Naive thymus-derived CD4-positive, alpha-beta T cell (primary cell): Measurements from ENCODE around the gene WWTR1. TPM values are rescaled to one million over a fixed set of nuclear protein-coding genes. Genes with fewer than 3 reads are reported as not detected.

Experiments
- ATAC-seq: fragments of 150-1000 bp; cut with Tn5 transposase; 2 replicates; pipeline ENCODE4 v1.10.0; 2021; ENCODE audit warnings: mild to moderate bottlenecking, moderate library complexity
- CTCF ChIA-PET: fragments of 350-600 bp; sonication (Branson Sonifier 250); formaldehyde crosslinking; loops from one replicate; lab custom pipeline; 2021; ENCODE audit warnings: antibody characterized with exemption; lab: Charles Lee
- POLR2A ChIA-PET: fragments of 350-600 bp; sonication (Branson Sonifier 250); formaldehyde crosslinking; loops from one replicate; lab custom pipeline; 2021; ENCODE audit warnings: antibody characterized with exemption, inconsistent platforms; lab: Charles Lee
- DNase-seq, 9 donors: peaks; one replicate each; pipeline versions ENCODE4 v3.0.0 to v3.0.0-alpha.2; 2020 to 2022; ENCODE audit warnings: mixed read lengths in 1 of 9
- H3K27ac ChIP-seq: one replicate; pipeline ENCODE4 v1.7.0; 2013; ENCODE audit warnings: mild to moderate bottlenecking, low read depth, low read length, moderate library complexity
- H3K27me3 ChIP-seq, 2 donors: one replicate each; pipeline ENCODE4 v1.7.0; 2013; ENCODE audit warnings: low read length in 2 of 2, mild to moderate bottlenecking in 2 of 2, moderate library complexity in 2 of 2; ENCODE audit not compliant: control insufficient read depth in 2 of 2, insufficient read depth in 2 of 2
- H3K36me3 ChIP-seq, 3 experiments: 1 replicate in 2 of 3; 2 replicates in 1 of 3; pipeline ENCODE4 v1.7.0; 2013; ENCODE audit warnings: low read length in 3 of 3, mild to moderate bottlenecking in 3 of 3, moderate library complexity in 1 of 3; ENCODE audit not compliant: insufficient read depth in 3 of 3, control insufficient read depth in 2 of 3
- H3K4me1 ChIP-seq, 2 donors: one replicate each; pipeline ENCODE4 v1.7.0; 2013; ENCODE audit warnings: low read length in 2 of 2, mild to moderate bottlenecking in 2 of 2, moderate library complexity in 1 of 2; ENCODE audit not compliant: control insufficient read depth in 2 of 2, insufficient read depth in 2 of 2
- H3K4me3 ChIP-seq: 2 replicates; pipeline ENCODE4 v1.7.0; 2013; ENCODE audit warnings: mild to moderate bottlenecking, low read length
- H3K9me3 ChIP-seq, 3 experiments: 1 replicate in 2 of 3; 2 replicates in 1 of 3; pipeline ENCODE4 v1.7.0; 2013; ENCODE audit warnings: low read length in 3 of 3; ENCODE audit not compliant: control insufficient read depth in 2 of 3
- H3K27ac Mint-ChIP-seq, 9 donors: one replicate each; pipeline ENCODE4 v1.8.0; 2020 to 2022; ENCODE audit warnings: mixed read lengths in 9 of 9, mild to moderate bottlenecking in 8 of 9, moderate library complexity in 5 of 9, inconsistent platforms in 2 of 9
- H3K27me3 Mint-ChIP-seq, 5 donors: one replicate each; pipeline ENCODE4 v1.8.0; 2021 to 2022; ENCODE audit warnings: mixed read lengths in 5 of 5, mild to moderate bottlenecking in 1 of 5
- H3K36me3 Mint-ChIP-seq, 5 donors: one replicate each; pipeline ENCODE4 v1.8.0; 2020 to 2022; ENCODE audit warnings: mixed read lengths in 5 of 5, mild to moderate bottlenecking in 3 of 5, inconsistent platforms in 1 of 5
- H3K4me1 Mint-ChIP-seq, 7 donors: one replicate each; pipeline ENCODE4 v1.8.0; 2020 to 2022; ENCODE audit warnings: mixed read lengths in 7 of 7, mild to moderate bottlenecking in 3 of 7, inconsistent platforms in 1 of 7
- H3K4me3 Mint-ChIP-seq, 10 donors: one replicate each; pipeline ENCODE4 v1.8.0; 2020 to 2022; ENCODE audit warnings: mild to moderate bottlenecking in 10 of 10, mixed read lengths in 10 of 10, moderate library complexity in 6 of 10, inconsistent platforms in 2 of 10
- H3K9me3 Mint-ChIP-seq, 11 donors: one replicate each; pipeline ENCODE4 v1.8.0; 2020 to 2022; ENCODE audit warnings: mixed read lengths in 11 of 11, mild to moderate bottlenecking in 4 of 11, inconsistent platforms in 1 of 11, moderate library complexity in 1 of 11
- intact Hi-C, 2 donors: fragments of 100-400 bp; cut with micrococcal nuclease; formaldehyde crosslinking; loops; one replicate each; pipeline ENCODE4 v1.15.1; 2023
- polyA plus RNA-seq, 2 donors: library from polyadenylated mRNA; unstranded; fragments of 300-500 nt; fragmentation: Illumina TruSeq; gene quantifications; one replicate each; pipeline ENCODE4 v1.2.3, GENCODE V29; 2021
- total RNA-seq, 6 experiments: library from RNA in 5 of 6; stranded (reverse) in 5 of 6; gene quantifications; 1 replicate in 5 of 6; 2 replicates in 1 of 6; pipeline ENCODE4 v1.2.3 and lab custom pipeline; 2021 to 2026

The WWTR1 gene
- total and polyA plus RNA-seq, 7 experiments from 2014 or later = 0.17 to 0.56 (median 0.31) TPM; not detected in 1

GRCh38 chr3:149600634-149601033 lies 57.2 kb downstream of the WWTR1 start:
- intact Hi-C loops = no loop called here
- no peaks in the 10 kb centered on the region for H3K9me3 Mint-ChIP-seq
- DNase-seq (no peak), ATAC-seq (no peak)
- Histone ChIP-seq H3K27ac (no peak overlapping the region), H3K4me1 (no peaks in the 10 kb centered on the region), H3K9me3 (no peaks in the 10 kb centered on the region), H3K27me3 (no peaks in the 10 kb centered on the region), H3K36me3 (no peaks in the 10 kb centered on the region), H3K4me3 (no peak overlapping the region)
- ChIA-PET CTCF (no interaction called here), POLR2A (no interaction called here)
- H3K36me3 Mint-ChIP-seq = no peaks in the 10 kb centered on the region
- no peak overlapping the region for H3K4me3 Mint-ChIP-seq
- peaks cover 0 to 12% (median 5%) of the 10 kb centered on the region in 5 donors for H3K27me3 Mint-ChIP-seq
- H3K27ac Mint-ChIP-seq = no peak overlapping the region
- H3K4me1 Mint-ChIP-seq = no peaks in the 10 kb centered on the region

DNA sequence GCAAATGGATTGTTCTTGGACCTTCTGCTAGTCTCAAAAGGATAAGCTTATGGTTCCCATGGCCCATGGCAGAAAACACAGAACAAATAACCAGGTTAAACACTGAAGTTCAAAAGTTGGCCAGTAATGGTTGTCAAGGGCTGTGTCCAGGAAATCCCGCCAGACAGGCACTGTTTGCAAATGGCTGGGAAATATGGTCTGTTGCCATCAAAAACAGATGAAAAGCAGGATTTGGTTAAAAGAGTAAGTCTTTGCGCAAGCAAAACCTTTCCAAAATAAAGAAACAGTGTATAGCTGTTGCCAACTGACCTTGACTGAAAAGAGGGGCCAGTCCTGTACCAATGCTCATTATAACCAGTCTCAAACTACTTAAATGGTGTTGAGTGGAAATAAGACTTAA lies 58.6 kb downstream of the WWTR1 start:
- ChIA-PET POLR2A (no interaction called here), CTCF (no interaction called here)
- no peak overlapping the region for H3K27ac Mint-ChIP-seq
- no peaks in the 10 kb centered on the region for H3K36me3 ChIP-seq
- intact Hi-C loops = no loop called here
- no peak overlapping the region for H3K4me3 Mint-ChIP-seq
- H3K9me3 ChIP-seq = no peaks in the 10 kb centered on the region
- no peak overlapping the region for H3K4me3 ChIP-seq
- H3K27ac ChIP-seq = no peak overlapping the region
- no peaks in the 10 kb centered on the region for H3K4me1 ChIP-seq
- peaks cover 0 to 11% (median 4%) of the 10 kb centered on the region in 5 donors for H3K27me3 Mint-ChIP-seq
- no peaks in the 10 kb centered on the region for H3K27me3 ChIP-seq
- no peaks in the 10 kb centered on the region for H3K9me3 Mint-ChIP-seq
- ATAC-seq (no peak), DNase-seq (no peak)
- no peaks in the 10 kb centered on the region for H3K4me1 Mint-ChIP-seq
- no peaks in the 10 kb centered on the region for H3K36me3 Mint-ChIP-seq

DNA sequence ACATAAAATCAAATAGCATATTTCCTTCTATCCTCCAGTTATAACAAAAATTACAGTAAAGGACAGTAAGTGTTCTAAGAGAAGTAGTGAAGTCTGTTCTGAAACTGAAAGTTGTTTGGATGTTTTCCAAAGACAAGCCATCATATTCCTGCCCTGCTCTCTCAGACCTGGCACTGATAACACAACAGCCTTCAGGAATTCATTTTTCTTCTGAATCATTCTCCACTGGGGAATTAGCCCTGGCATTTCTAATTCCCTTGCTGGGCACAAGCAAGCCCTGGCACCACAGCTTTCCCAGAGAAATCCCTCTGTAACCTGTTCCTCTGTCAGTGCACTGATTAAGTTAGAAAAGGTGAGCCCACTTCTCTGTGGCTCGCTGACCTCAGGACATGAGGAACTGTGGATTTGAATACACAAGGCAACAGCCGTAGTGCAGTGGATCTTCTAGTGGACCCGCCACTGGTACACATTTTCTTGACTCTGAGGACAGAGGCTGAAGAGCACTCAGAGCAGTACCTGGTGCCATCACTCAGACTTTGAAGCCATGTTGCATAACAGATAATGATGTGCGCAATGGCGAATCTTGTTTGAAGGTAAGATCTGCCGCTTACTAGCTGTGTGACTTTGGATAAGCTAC lies 61.6 kb downstream of the WWTR1 start:
- Histone ChIP-seq H3K27me3 (no peaks in the 10 kb centered on the region), H3K4me1 (no peaks in the 10 kb centered on the region), H3K36me3 (no peaks in the 10 kb centered on the region), H3K4me3 (no peak overlapping the region), H3K9me3 (no peaks in the 10 kb centered on the region), H3K27ac (no peak overlapping the region)
- ChIA-PET CTCF (interaction anchor here (0.6 kb wide), 1 partner anchor 169 kb away, joined by 4 read pairs; no protein-coding TSS in a partner anchor), POLR2A (no interaction called here)
- no peaks in the 10 kb centered on the region for H3K4me1 Mint-ChIP-seq
- H3K27me3 Mint-ChIP-seq = peaks cover 0 to 18% (median 4%) of the 10 kb centered on the region in 5 donors
- H3K27ac Mint-ChIP-seq = no peak overlapping the region
- no peaks in the 10 kb centered on the region for H3K9me3 Mint-ChIP-seq
- no peaks in the 10 kb centered on the region for H3K36me3 Mint-ChIP-seq
- DNase-seq (no peak), ATAC-seq (no peak)
- H3K4me3 Mint-ChIP-seq = no peak overlapping the region
- intact Hi-C loops = no loop called here

- H3K4me1 Mint-ChIP-seq = no peaks in the 10 kb centered on the region
- no peaks in the 10 kb centered on the region for H3K9me3 ChIP-seq
- DNase-seq (no peak), ATAC-seq (no peak)
- no peak overlapping the region for H3K4me3 Mint-ChIP-seq
- no peak overlapping the region for H3K27ac Mint-ChIP-seq
- intact Hi-C loops = no loop called here
- H3K4me1 ChIP-seq = no peaks in the 10 kb centered on the region
- H3K4me3 ChIP-seq = no peak overlapping the region
- no peak overlapping the region for H3K27ac ChIP-seq
- H3K36me3 Mint-ChIP-seq = no peaks in the 10 kb centered on the region
- ChIA-PET CTCF (no interaction called here), POLR2A (no interaction called here)
- no peaks in the 10 kb centered on the region for H3K36me3 ChIP-seq
- H3K27me3 ChIP-seq = no peaks in the 10 kb centered on the region
- peaks cover 0 to 27% (median 0%) of the 10 kb centered on the region in 5 donors for H3K27me3 Mint-ChIP-seq
- no peaks in the 10 kb centered on the region for H3K9me3 Mint-ChIP-seq
These were observed 64.2 kb downstream of the WWTR1 start for GRCh38 chr3:149593418-149594160.

- ChIA-PET CTCF (no interaction called here), POLR2A (no interaction called here)
- intact Hi-C loops = no loop called here
- Histone ChIP-seq H3K27ac (no peak overlapping the region), H3K4me3 (no peak overlapping the region), H3K4me1 (no peaks in the 10 kb centered on the region), H3K36me3 (no peaks in the 10 kb centered on the region), H3K27me3 (no peaks in the 10 kb centered on the region), H3K9me3 (no peaks in the 10 kb centered on the region)
- no peaks in the 10 kb centered on the region for H3K4me1 Mint-ChIP-seq
- no peak for ATAC-seq
- H3K9me3 Mint-ChIP-seq = no peaks in the 10 kb centered on the region
- H3K27ac Mint-ChIP-seq = no peak overlapping the region
- H3K36me3 Mint-ChIP-seq = no peaks in the 10 kb centered on the region
- DNase-seq = no peak
- peaks cover 0 to 34% (median 4%) of the 10 kb centered on the region in 5 donors for H3K27me3 Mint-ChIP-seq
- no peak overlapping the region for H3K4me3 Mint-ChIP-seq
These were observed 65.0 kb downstream of the WWTR1 start for GRCh38 chr3:149592758-149593240.

- ATAC-seq = no peak
- no peak overlapping the region for H3K4me3 ChIP-seq
- H3K4me1 ChIP-seq = no peaks in the 10 kb centered on the region
- H3K27me3 ChIP-seq = no peaks in the 10 kb centered on the region
- intact Hi-C loops = no loop called here
- H3K27ac ChIP-seq = no peak overlapping the region
- Mint-ChIP-seq H3K4me3 (no peak overlapping the region), H3K9me3 (no peaks in the 10 kb centered on the region), H3K36me3 (no peaks in the 10 kb centered on the region), H3K27me3 (peaks cover 0 to 46% (median 14%) of the 10 kb centered on the region in 5 donors), H3K27ac (no peak overlapping the region), H3K4me1 (no peaks in the 10 kb centered on the region)
- no peaks in the 10 kb centered on the region for H3K9me3 ChIP-seq
- no peak for DNase-seq
- ChIA-PET CTCF (no interaction called here), POLR2A (no interaction called here)
- no peaks in the 10 kb centered on the region for H3K36me3 ChIP-seq
These were observed 67.0 kb downstream of the WWTR1 start for GRCh38 chr3:149590691-149591441.
